Neural progenitor cell (in vitro differentiated cells): Measurements from ENCODE around the gene DSTN. TPM values are rescaled to one million over a fixed set of nuclear protein-coding genes. Genes with fewer than 3 reads are reported as not detected.

Experiments used
- DNase-seq: peaks from one replicate; pipeline ENCODE4 v3.0.0-alpha.2; 2016; ENCODE audit warnings: low spot score
- H2AFZ ChIP-seq: fragments of 200-600 bp; sonication (generic); replicated peaks from 2 replicates; pipeline ENCODE4 v1.6.1; 2016; ENCODE audit warnings: antibody characterized with exemption
- H3F3A ChIP-seq: fragments of 200-600 bp; sonication (generic); 2 replicates; pipeline ENCODE4 v1.6.1; 2016; ENCODE audit warnings: antibody characterized with exemption, low read depth
- H3K27ac ChIP-seq: fragments of 200-600 bp; sonication (generic); 2 replicates; pipeline ENCODE4 v1.5.1; 2016; ENCODE audit warnings: mild to moderate bottlenecking
- H3K27me3 ChIP-seq: fragments of 200-600 bp; sonication (generic); 2 replicates; pipeline ENCODE4 v1.6.1; 2016; ENCODE audit warnings: mild to moderate bottlenecking, moderate library complexity
- H3K36me3 ChIP-seq: fragments of 200-600 bp; sonication (generic); 2 replicates; pipeline ENCODE4 v1.5.1; 2016
- H3K4me1 ChIP-seq: fragments of 200-600 bp; sonication (generic); 2 replicates; pipeline ENCODE4 v1.6.1; 2016; ENCODE audit warnings: mixed run types
- H3K4me2 ChIP-seq: fragments of 200-600 bp; sonication (generic); 2 replicates; pipeline ENCODE4 v1.6.1; 2016
- H3K4me3 ChIP-seq: fragments of 200-600 bp; sonication (generic); 2 replicates; pipeline ENCODE4 v1.5.1; 2016
- H3K79me2 ChIP-seq: fragments of 200-600 bp; sonication (generic); 2 replicates; pipeline ENCODE4 v1.6.1; 2016; ENCODE audit warnings: low read depth
- H3K9ac ChIP-seq: fragments of 200-600 bp; sonication (generic); 2 replicates; pipeline ENCODE4 v1.6.1; 2016
- H3K9me3 ChIP-seq: fragments of 200-600 bp; sonication (generic); 2 replicates; pipeline ENCODE4 v1.5.1; 2016; ENCODE audit warnings: low read depth
- H4K20me1 ChIP-seq: fragments of 200-600 bp; sonication (generic); 2 replicates; pipeline ENCODE4 v1.6.1; 2016; ENCODE audit warnings: low read depth
- H3K27ac Mint-ChIP-seq: 3 replicates; pipeline ENCODE4 v1.8.0; 2021; ENCODE audit warnings: mixed read lengths
- H3K27me3 Mint-ChIP-seq: 2 replicates; pipeline ENCODE4 v1.8.0; 2022; ENCODE audit warnings: low read depth, mild to moderate bottlenecking, inconsistent platforms, moderate library complexity, mixed read lengths; ENCODE audit not compliant: insufficient read depth
- H3K36me3 Mint-ChIP-seq: 3 replicates; pipeline ENCODE4 v1.8.0; 2021; ENCODE audit warnings: mixed read lengths
- H3K4me1 Mint-ChIP-seq: 3 replicates; pipeline ENCODE4 v1.8.0; 2021; ENCODE audit warnings: mixed read lengths
- H3K4me3 Mint-ChIP-seq: 3 replicates; pipeline ENCODE4 v1.8.0; 2021; ENCODE audit warnings: mild to moderate bottlenecking, moderate library complexity, mixed read lengths
- H3K9me3 Mint-ChIP-seq: 3 replicates; pipeline ENCODE4 v1.8.0; 2020; ENCODE audit warnings: mixed read lengths
- CTCF ChIP-seq: fragments of 200-600 bp; sonication (generic); IDR thresholded peaks from 2 replicates; pipeline ENCODE4 v1.5.1; 2017; ENCODE audit warnings: antibody characterized with exemption, mild to moderate bottlenecking
- EZH2 ChIP-seq: fragments of 200-600 bp; sonication (generic); IDR thresholded peaks from 2 replicates; pipeline ENCODE4 v1.6.1; 2017; ENCODE audit warnings: antibody characterized with exemption, mild to moderate bottlenecking, moderate library complexity
- EZH2phosphoT487 ChIP-seq: fragments of 200-600 bp; sonication (generic); IDR thresholded peaks from 2 replicates; pipeline ENCODE4 v1.6.1; 2017; ENCODE audit warnings: antibody characterized with exemption
- total RNA-seq: library from RNA; depleted of rRNA; stranded (reverse); fragments of >200 nt; gene quantifications from 2 replicates; pipeline ENCODE4 v1.2.3, GENCODE V29; 2015; ENCODE audit warnings: low replicate concordance

Gene DSTN
- total RNA-seq, 1 donor from 2014 or later = 158 TPM

GRCh38 chr20:17650301-17651128 is 80.6 kb downstream of the DSTN start:
- Mint-ChIP-seq H3K4me1 (peaks cover 46% of the 10 kb centered on the region), H3K27ac (no peak overlapping the region), H3K27me3 (peaks cover 12% of the 10 kb centered on the region), H3K9me3 (no peaks in the 10 kb centered on the region), H3K4me3 (no peak overlapping the region), H3K36me3 (peaks cover 7% of the 10 kb centered on the region)
- Histone ChIP-seq H3K27ac (no peak overlapping the region), H3K27me3 (no peaks in the 10 kb centered on the region), H3K4me1 (peaks cover 29% of the 10 kb centered on the region), H3K9me3 (no peaks in the 10 kb centered on the region), H3K36me3 (no peaks in the 10 kb centered on the region), H3F3A (peaks cover 13% of the 10 kb centered on the region), H2AFZ (no peak overlapping the region), H3K9ac (no peak overlapping the region), H3K79me2 (peaks cover 22% of the 10 kb centered on the region), H4K20me1 (peaks cover 69% of the 10 kb centered on the region), H3K4me2 (no peak overlapping the region), H3K4me3 (no peak overlapping the region)
- no peak for DNase-seq
- TF ChIP-seq EZH2 = no peak
- no peak for TF ChIP-seq CTCF
- TF ChIP-seq EZH2phosphoT487 = no peak

GRCh38 chr20:17651129-17651759 is 81.4 kb downstream of the DSTN start:
- H3K9me3 Mint-ChIP-seq = no peaks in the 10 kb centered on the region
- Histone ChIP-seq H3K79me2 (peaks cover 17% of the 10 kb centered on the region), H3K4me1 (peaks cover 25% of the 10 kb centered on the region), H2AFZ (no peak overlapping the region), H3K9me3 (no peaks in the 10 kb centered on the region), H3K27me3 (no peaks in the 10 kb centered on the region), H3K4me3 (no peak overlapping the region), H3K9ac (no peak overlapping the region), H3F3A (peaks cover 13% of the 10 kb centered on the region), H3K36me3 (no peaks in the 10 kb centered on the region), H4K20me1 (peaks cover 62% of the 10 kb centered on the region), H3K4me2 (no peak overlapping the region), H3K27ac (no peak overlapping the region)
- peaks cover 45% of the 10 kb centered on the region for H3K4me1 Mint-ChIP-seq
- H3K27ac Mint-ChIP-seq = peak overlapping the region; percentile 51
- H3K27me3 Mint-ChIP-seq = peaks cover 12% of the 10 kb centered on the region
- TF ChIP-seq EZH2phosphoT487 = no peak
- no peak for TF ChIP-seq EZH2
- no peak for TF ChIP-seq CTCF
- H3K36me3 Mint-ChIP-seq = peaks cover 9% of the 10 kb centered on the region
- H3K4me3 Mint-ChIP-seq = no peak overlapping the region
- no peak for DNase-seq

GRCh38 chr20:17651760-17652388 is 82.0 kb downstream of the DSTN start:
- no peaks in the 10 kb centered on the region for H3K36me3 ChIP-seq
- no peak overlapping the region for H3K4me3 Mint-ChIP-seq
- no peaks in the 10 kb centered on the region for H3K27me3 ChIP-seq
- no peak overlapping the region for H3K4me2 ChIP-seq
- H3K9me3 ChIP-seq = no peaks in the 10 kb centered on the region
- H3K4me3 ChIP-seq = no peak overlapping the region
- no peak for TF ChIP-seq EZH2
- no peak overlapping the region for H3K27ac ChIP-seq
- peaks cover 13% of the 10 kb centered on the region for H3F3A ChIP-seq
- peaks cover 15% of the 10 kb centered on the region for H3K36me3 Mint-ChIP-seq
- no peak for DNase-seq
- no peak overlapping the region for H3K27ac Mint-ChIP-seq
- no peaks in the 10 kb centered on the region for H3K9me3 Mint-ChIP-seq
- H3K79me2 ChIP-seq = peaks cover 12% of the 10 kb centered on the region
- no peak overlapping the region for H2AFZ ChIP-seq
- peaks cover 55% of the 10 kb centered on the region for H4K20me1 ChIP-seq
- H3K4me1 ChIP-seq = peaks cover 19% of the 10 kb centered on the region
- peaks cover 12% of the 10 kb centered on the region for H3K27me3 Mint-ChIP-seq
- H3K4me1 Mint-ChIP-seq = peaks cover 41% of the 10 kb centered on the region
- no peak overlapping the region for H3K9ac ChIP-seq
